Lower leg skin (tissue), 4 donors: Measurements from ENCODE around the gene CTRB1. TPM values are rescaled to one million over a fixed set of nuclear protein-coding genes. Genes with fewer than 3 reads are reported as not detected.

Experiments used
- DNase-seq, 2 donors: peaks; one replicate each; pipeline ENCODE4 v3.0.0-alpha.2; 2019; ENCODE audit warnings: low spot score in 2 of 2
- H3K4me3 ChIP-seq: fragments of 200-600 bp; sonication (generic); 2 replicates; pipeline ENCODE4 v1.5.1; 2017; ENCODE audit warnings: mild to moderate bottlenecking, low read depth; ENCODE audit not compliant: poor library complexity, severe bottlenecking
- POLR2A ChIP-seq, 2 donors: fragments of 450-650 bp; IDR thresholded peaks; one replicate each; pipeline ENCODE4 v1.6.1; 2016 to 2017; ENCODE audit warnings: antibody characterized with exemption in 2 of 2, mild to moderate bottlenecking in 1 of 2, moderate library complexity in 1 of 2
- WGBS, 2 donors: methylation state at CpG; one replicate each; pipeline ENCODE4 v1.1.5; 2018; 5-methylcytosine and 5-hydroxymethylcytosine counted together
- intact Hi-C: fragments of 100-400 bp; cut with DNase I; formaldehyde crosslinking; loops from one replicate; pipeline ENCODE4 v1.15.0; 2023; ENCODE audit warnings: low total_unique reads
- total RNA-seq, 4 donors: library from RNA; depleted of rRNA; stranded (reverse); fragments of >200 nt; gene quantifications; one replicate each; pipeline ENCODE4 v1.1.0, GENCODE V29; 2016
- TF ChIP-seq, protein P1 (sequence below), 3 donors: fragments of 450-650 bp; IDR thresholded peaks; one replicate each; pipeline ENCODE4 v1.5.1; 2016; ENCODE audit warnings: antibody characterized with exemption in 3 of 3, mild to moderate bottlenecking in 3 of 3, moderate library complexity in 2 of 3

Gene CTRB1
- total RNA-seq, 4 donors from 2014 or later: 1.0 TPM; not detected in 3

DNA sequence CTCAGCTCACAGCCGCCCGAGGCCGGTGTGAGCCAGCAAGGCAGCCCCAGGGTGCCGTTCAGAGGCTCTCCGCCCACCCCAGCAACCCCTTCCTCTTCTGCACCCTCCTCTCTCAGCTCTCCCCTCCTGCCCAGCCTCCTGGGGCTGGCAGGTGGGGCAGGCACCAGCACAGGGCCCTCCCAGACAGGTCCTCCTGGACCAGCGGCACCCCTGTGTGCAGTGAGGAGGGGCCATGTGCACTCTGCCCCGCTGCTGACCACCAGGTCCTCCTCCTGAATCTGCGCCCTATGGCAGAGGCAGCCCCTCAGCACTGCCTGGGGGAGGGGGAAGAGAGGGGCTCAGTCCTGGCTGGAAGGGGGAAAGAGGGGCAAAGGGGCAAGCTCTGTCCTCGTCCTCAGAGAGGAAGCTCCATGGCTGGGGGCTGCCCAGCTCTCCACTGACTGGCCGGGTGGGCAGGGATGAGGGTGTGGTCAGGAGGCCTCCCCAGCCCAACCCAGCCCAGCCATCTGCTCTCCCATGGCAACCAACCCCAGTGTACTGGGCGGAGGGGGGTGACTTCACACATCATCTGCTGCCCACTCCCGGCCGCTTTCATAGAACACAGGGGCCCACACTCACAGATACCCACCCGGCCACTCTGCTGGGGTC lies 38.0 kb downstream of the CTRB1 start:
- 25 to 31% methylated on average over 13 to 14 of the region's 14 CpGs for WGBS, 2 donors
- no peak for TF ChIP-seq POLR2A (IDR thresholded peaks at IDR 0.05)
- TF ChIP-seq, protein P1, sequence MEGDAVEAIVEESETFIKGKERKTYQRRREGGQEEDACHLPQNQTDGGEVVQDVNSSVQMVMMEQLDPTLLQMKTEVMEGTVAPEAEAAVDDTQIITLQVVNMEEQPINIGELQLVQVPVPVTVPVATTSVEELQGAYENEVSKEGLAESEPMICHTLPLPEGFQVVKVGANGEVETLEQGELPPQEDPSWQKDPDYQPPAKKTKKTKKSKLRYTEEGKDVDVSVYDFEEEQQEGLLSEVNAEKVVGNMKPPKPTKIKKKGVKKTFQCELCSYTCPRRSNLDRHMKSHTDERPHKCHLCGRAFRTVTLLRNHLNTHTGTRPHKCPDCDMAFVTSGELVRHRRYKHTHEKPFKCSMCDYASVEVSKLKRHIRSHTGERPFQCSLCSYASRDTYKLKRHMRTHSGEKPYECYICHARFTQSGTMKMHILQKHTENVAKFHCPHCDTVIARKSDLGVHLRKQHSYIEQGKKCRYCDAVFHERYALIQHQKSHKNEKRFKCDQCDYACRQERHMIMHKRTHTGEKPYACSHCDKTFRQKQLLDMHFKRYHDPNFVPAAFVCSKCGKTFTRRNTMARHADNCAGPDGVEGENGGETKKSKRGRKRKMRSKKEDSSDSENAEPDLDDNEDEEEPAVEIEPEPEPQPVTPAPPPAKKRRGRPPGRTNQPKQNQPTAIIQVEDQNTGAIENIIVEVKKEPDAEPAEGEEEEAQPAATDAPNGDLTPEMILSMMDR (IDR thresholded peaks at IDR 0.05): no peak
- intact Hi-C loops: no loop called here
- peak in 1 of 2 donors; percentile 87 for DNase-seq
- no peak overlapping the region for H3K4me3 ChIP-seq

DNA sequence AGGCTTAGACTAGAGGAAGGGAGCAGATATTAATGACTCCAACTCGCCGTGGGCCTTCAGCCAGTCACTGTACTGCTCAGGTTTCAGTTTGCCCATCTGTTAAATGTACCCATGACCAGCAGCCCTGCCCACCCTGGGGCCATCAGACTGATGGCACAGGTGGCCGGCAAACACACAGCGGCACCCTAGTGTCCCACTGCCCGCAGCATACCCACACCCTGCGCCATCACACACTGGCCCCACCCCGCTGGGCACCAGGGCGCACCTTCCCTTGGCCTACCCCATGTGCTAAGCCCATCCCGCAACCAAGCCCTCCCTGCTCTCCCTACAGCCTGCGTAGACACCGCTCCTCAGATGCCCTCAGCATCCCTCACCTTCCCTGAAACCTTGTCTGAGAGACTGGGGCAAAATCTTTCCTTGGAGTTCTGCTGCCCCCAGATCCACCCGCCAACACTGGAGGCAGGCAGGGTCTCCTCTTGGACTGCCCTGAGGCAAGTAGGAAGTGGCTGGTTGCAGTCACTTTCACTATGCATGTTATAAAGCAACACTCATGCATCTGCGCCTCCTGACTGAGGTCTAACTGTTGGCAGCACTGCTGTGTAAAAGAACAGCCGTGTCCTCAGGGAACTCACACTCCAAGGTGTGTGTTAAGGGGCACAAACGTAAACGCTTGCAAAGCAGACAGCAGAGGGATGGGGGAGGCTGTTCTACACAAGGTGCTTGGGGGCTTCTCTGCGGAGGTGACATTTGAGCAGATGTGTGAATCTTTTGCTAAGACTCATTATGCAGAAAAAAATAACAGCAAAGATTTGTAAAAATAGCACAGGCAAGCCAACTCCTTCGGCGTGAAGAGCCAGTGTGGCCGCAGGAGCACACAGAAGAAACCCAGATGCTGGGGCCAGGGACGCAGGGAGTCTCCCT lies 39.4 kb downstream of the CTRB1 start:
- TF ChIP-seq, protein P1 (IDR thresholded peaks at IDR 0.05): no peak
- TF ChIP-seq POLR2A (IDR thresholded peaks at IDR 0.05): no peak
- intact Hi-C loops: no loop called here
- no peak overlapping the region for H3K4me3 ChIP-seq
- 69 to 75% methylated on average over 21 of the region's 21 CpGs for WGBS, 2 donors
- no peak for DNase-seq

DNA sequence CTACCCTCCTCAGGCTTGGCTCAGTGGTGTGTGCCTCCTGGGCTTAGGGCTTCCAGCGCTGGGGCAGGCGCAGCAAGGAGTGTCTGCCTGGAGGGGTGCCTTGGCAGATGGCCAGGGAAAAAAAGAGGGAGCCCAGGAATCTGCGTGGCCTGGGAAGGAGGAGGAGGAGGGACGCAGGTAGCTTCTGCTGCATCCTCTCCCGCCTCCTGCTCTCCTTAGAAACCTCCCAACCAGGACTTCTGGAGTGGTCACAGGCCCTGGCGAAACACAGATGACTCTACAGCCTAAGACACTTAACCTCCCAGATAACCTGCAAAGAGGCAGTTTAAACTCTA lies 40.0 kb downstream of the CTRB1 start:
- intact Hi-C loops: no loop called here
- DNase-seq: no peak
- 56 to 74% methylated on average over 6 of the region's 6 CpGs for WGBS, 2 donors
- TF ChIP-seq, protein P1 (IDR thresholded peaks at IDR 0.05): no peak
- no peak for TF ChIP-seq POLR2A (IDR thresholded peaks at IDR 0.05)
- H3K4me3 ChIP-seq: no peak overlapping the region

DNA sequence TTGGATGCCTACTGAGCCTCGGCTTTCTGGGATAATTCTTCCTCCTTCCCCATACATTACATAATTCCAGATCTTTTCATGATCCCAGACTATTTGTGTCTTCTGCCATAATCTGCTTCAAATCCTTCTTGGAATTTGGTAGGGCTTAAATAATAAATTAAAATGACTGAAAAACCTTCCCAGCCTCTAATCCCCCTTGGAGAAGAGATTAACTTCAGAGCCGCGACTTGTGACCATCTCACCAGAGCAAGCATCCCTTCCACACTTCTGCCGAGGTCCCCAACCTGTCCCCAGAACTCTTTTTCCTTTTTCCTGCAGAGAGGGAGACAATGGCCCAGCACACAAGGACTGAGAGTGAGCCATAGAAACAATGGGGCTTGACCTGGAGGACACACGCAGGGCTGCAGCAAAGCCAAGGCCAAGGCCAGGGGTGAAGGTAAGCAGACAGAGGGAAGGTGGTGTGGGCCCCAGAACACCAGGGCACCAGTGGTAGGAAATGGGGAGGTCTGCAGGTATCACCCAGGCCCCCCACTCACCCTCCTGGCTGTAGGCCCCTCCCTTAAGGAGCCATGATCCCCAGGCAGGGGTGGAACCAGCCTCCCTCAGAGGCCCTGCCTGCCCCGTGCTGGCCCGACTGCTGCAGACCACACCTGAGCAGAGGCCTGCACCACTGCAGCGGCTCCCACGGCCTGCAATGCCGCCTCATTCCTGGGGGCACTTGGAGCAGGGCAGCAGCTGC lies 42.2 kb downstream of the CTRB1 start:
- no peak for DNase-seq
- WGBS, 2 donors: 69 to 87% methylated on average over 5 to 8 of the region's 10 CpGs
- no peak for TF ChIP-seq POLR2A (IDR thresholded peaks at IDR 0.05)
- TF ChIP-seq, protein P1 (IDR thresholded peaks at IDR 0.05): no peak
- intact Hi-C loops: no loop called here
- no peak overlapping the region for H3K4me3 ChIP-seq

DNA sequence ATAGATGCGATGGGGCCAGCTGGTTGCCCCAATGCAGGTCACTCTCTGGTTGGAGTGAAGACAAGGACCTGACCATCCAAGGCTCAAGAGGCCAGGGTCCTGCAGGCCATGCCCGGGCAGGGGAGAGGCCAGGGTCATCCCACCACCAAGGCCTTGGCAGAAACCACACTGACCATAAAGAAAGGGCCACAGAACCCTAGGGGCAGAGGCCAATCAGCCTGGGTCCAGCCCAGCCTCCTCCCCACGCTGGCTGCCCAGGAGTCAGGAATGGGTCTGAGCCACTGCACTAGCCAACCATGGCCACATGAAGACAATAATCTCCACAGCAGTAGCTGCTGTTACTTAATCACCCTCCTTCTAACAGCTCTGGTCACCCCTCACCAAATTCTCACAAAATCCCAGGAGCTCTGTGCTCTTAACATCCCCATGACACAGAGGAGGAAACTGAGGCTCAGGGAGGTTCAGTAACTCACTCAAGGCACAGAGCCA lies 42.8 kb downstream of the CTRB1 start:
- intact Hi-C loops: no loop called here
- TF ChIP-seq, protein P1 (IDR thresholded peaks at IDR 0.05): no peak
- no peak for TF ChIP-seq POLR2A (IDR thresholded peaks at IDR 0.05)
- no peak overlapping the region for H3K4me3 ChIP-seq
- no peak for DNase-seq
- WGBS, 2 donors: 79 to 85% methylated on average over 2 to 3 of the region's 3 CpGs
